OCI-LY7 (cell line): ENCODE results near the gene ZCCHC14. TPM values are rescaled to one million over a fixed set of nuclear protein-coding genes. Genes with fewer than 3 reads are reported as not detected.
A peak's percentile ranks its signal among the peaks of the same experiment; 100 is the strongest.
"Not testable (repeated sequence)": the region's sequence is repeated elsewhere in the genome, so short reads cannot be mapped to it uniquely, and the experiment has no call there.

Experiments used
- BruUV-seq: library from RNA; stranded (reverse); fragments of 400-500 nt; replicated peaks from 2 replicates; lab custom pipeline; 2021; lab: Mats Ljungman, UMichigan
- CTCF ChIA-PET: fragments of 300-600 bp; sonication (Branson Sonifier 250); formaldehyde crosslinking; loops from one replicate; lab custom pipeline; 2022; ENCODE audit warnings: antibody characterized with exemption; ENCODE audit not compliant: unreplicated experiment; lab: Charles Lee
- POLR2A ChIA-PET: fragments of 300-600 bp; sonication (Branson Sonifier 250); formaldehyde crosslinking; loops from one replicate; lab custom pipeline; 2022; ENCODE audit warnings: antibody characterized with exemption; lab: Charles Lee
- DNase-seq: peaks from one replicate; pipeline ENCODE4 v3.0.0-alpha.2; 2015; ENCODE audit warnings: low spot score
- H2AFZ ChIP-seq: fragments of 200-600 bp; sonication (generic), shearing (Covaris generic); 2 replicates; pipeline ENCODE4 v1.6.1; 2014; ENCODE audit warnings: mild to moderate bottlenecking, antibody characterized with exemption, low read length, moderate library complexity
- H3K27ac ChIP-seq: fragments of 200-600 bp; sonication (generic); 2 replicates; pipeline ENCODE4 v1.5.1; 2014; ENCODE audit warnings: mixed run types, low read depth, mild to moderate bottlenecking, moderate library complexity, low read length, inconsistent platforms; ENCODE audit not compliant: poor library complexity, severe bottlenecking
- H3K36me3 ChIP-seq: fragments of 200-600 bp; sonication (generic); 2 replicates; pipeline ENCODE4 v1.6.1; 2014; ENCODE audit warnings: mild to moderate bottlenecking, antibody characterized with exemption, low read length, moderate library complexity, mixed read lengths; ENCODE audit not compliant: insufficient read depth
- H3K4me1 ChIP-seq: fragments of 200-600 bp; sonication (generic); 2 replicates; pipeline ENCODE4 v1.5.1; 2014; ENCODE audit warnings: mild to moderate bottlenecking, low read length; ENCODE audit not compliant: insufficient read depth, poor library complexity, severe bottlenecking
- H3K4me2 ChIP-seq: fragments of 200-600 bp; sonication (generic); 2 replicates; pipeline ENCODE4 v1.6.1; 2014; ENCODE audit warnings: mild to moderate bottlenecking, low read length
- H3K4me3 ChIP-seq: fragments of 200-600 bp; sonication (generic); 2 replicates; pipeline ENCODE4 v1.5.1; 2014; ENCODE audit warnings: mild to moderate bottlenecking, low read depth, low read length; ENCODE audit not compliant: poor library complexity, severe bottlenecking
- H3K79me2 ChIP-seq: fragments of 200-600 bp; sonication (generic); 2 replicates; pipeline ENCODE4 v1.6.1; 2016; ENCODE audit warnings: low read depth, mild to moderate bottlenecking, low read length, moderate library complexity, mixed read lengths; ENCODE audit not compliant: insufficient read depth
- H3K9me2 ChIP-seq: fragments of 200-600 bp; sonication (generic); 2 replicates; pipeline ENCODE4 v1.6.1; 2016; ENCODE audit warnings: mild to moderate bottlenecking, low read length, mixed read lengths; ENCODE audit not compliant: insufficient read depth
- H3K9me3 ChIP-seq: fragments of 200-600 bp; sonication (generic); 2 replicates; pipeline ENCODE4 v1.6.1; 2014; ENCODE audit warnings: mild to moderate bottlenecking, mixed run types, low read length, mixed read lengths
- H4K20me1 ChIP-seq: fragments of 200-600 bp; sonication (generic); 2 replicates; pipeline ENCODE4 v1.6.1; 2014; ENCODE audit warnings: mild to moderate bottlenecking, antibody characterized with exemption, low read length, moderate library complexity, mixed read lengths; ENCODE audit not compliant: insufficient read depth
- CTCF ChIP-seq: fragments of 200-600 bp; sonication (generic); conservative IDR thresholded peaks from 2 replicates; pipeline ENCODE4 v1.5.1; 2014; ENCODE audit warnings: mild to moderate bottlenecking, antibody characterized with exemption, low read length, moderate library complexity, mixed read lengths
- EZH2phosphoT487 ChIP-seq: fragments of 200-600 bp; sonication (generic); IDR thresholded peaks from 2 replicates; pipeline ENCODE4 v1.6.1; 2018; ENCODE audit warnings: low read depth, borderline replicate concordance, mild to moderate bottlenecking, mixed run types, antibody characterized with exemption, low read length, moderate library complexity, mixed read lengths
- intact Hi-C: fragments of 100-400 bp; cut with micrococcal nuclease; formaldehyde crosslinking; loops from one replicate; pipeline ENCODE4 v1.10.0; 2022; ENCODE audit not compliant: unreplicated experiment
- total RNA-seq, 2 experiments: library from RNA; depleted of rRNA in 1 of 2; stranded (reverse); fragments of >200 nt in 1 of 2; shearing (Covaris generic) in 1 of 2; gene quantifications; 2 replicates each; pipeline ENCODE4 v1.2.3, GENCODE V29; 2014 to 2022

Gene ZCCHC14
- total RNA-seq, 2 experiments from 2014 or later, result 8.5 to 17.1 TPM

GRCh38 chr16:87391324-87391949 is 101.4 kb downstream of the ZCCHC14 start:
- Histone ChIP-seq H3K4me3 (peak overlapping the region; percentile 78), H3K9me2 (no peaks in the 10 kb centered on the region), H4K20me1 (peaks cover 14% of the 10 kb centered on the region), H3K9me3 (no peaks in the 10 kb centered on the region), H3K27ac (peak overlapping the region; percentile 50), H2AFZ (no peak overlapping the region), H3K4me1 (peaks cover 52% of the 10 kb centered on the region), H3K36me3 (peaks cover 6% of the 10 kb centered on the region; the same call in 1 of the 2 replicates), H3K4me2 (peak overlapping the region; percentile 92), H3K79me2 (peaks cover 27% of the 10 kb centered on the region; the same call in 1 of the 2 replicates)
- intact Hi-C loops, result loop anchor here (5.0 kb wide), 1 partner anchor 311 kb away; no protein-coding TSS in a partner anchor
- no peak for TF ChIP-seq EZH2phosphoT487
- TF ChIP-seq CTCF, result no peak
- POLR2A ChIA-PET, result no interaction called here
- DNase-seq, result peak; percentile 13
- TSS peak; percentile 85 for BruUV-seq
- CTCF ChIA-PET, result no interaction called here

- CTCF ChIA-PET, result no interaction called here
- BruUV-seq, result no TSS peak
- peaks cover 6% of the 10 kb centered on the region; the same call in 1 of the 2 replicates for H3K36me3 ChIP-seq
- peaks cover 52% of the 10 kb centered on the region for H3K4me1 ChIP-seq
- no peaks in the 10 kb centered on the region for H3K9me3 ChIP-seq
- no peak for TF ChIP-seq CTCF
- TF ChIP-seq EZH2phosphoT487, result no peak
- peak overlapping the region; percentile 92 for H3K4me2 ChIP-seq
- no peak overlapping the region for H2AFZ ChIP-seq
- H4K20me1 ChIP-seq, result peaks cover 14% of the 10 kb centered on the region
- no peak overlapping the region for H3K27ac ChIP-seq
- intact Hi-C loops, result loop anchor here (5.0 kb wide), 1 partner anchor 312 kb away; no protein-coding TSS in a partner anchor
- no peak for DNase-seq
- H3K4me3 ChIP-seq, result peak overlapping the region; percentile 78
- POLR2A ChIA-PET, result no interaction called here
- H3K79me2 ChIP-seq, result peaks cover 27% of the 10 kb centered on the region; the same call in 1 of the 2 replicates
- H3K9me2 ChIP-seq, result no peaks in the 10 kb centered on the region
Observed at GRCh38 chr16:87390641-87391323, 102.0 kb downstream of the ZCCHC14 start.

- H3K27ac ChIP-seq, CTCF ChIA-PET, DNase-seq, BruUV-seq, POLR2A ChIA-PET, H2AFZ ChIP-seq, H3K9me2 ChIP-seq, H3K4me3 ChIP-seq, H3K9me3 ChIP-seq, H3K4me2 ChIP-seq, H3K36me3 ChIP-seq: not testable (repeated sequence)
- Histone ChIP-seq H3K79me2 (peaks cover 21% of the 10 kb centered on the region; the same call in 1 of the 2 replicates), H4K20me1 (peaks cover 14% of the 10 kb centered on the region), H3K4me1 (peaks cover 52% of the 10 kb centered on the region)
- intact Hi-C loops, result loop anchor here (5.0 to 10.0 kb wide), 3 partner anchors 312 to 1485 kb away; no protein-coding TSS in a partner anchor
Observed at GRCh38 chr16:87389914-87390313, 102.9 kb downstream of the ZCCHC14 start.
